GDM1 (cell line): ENCODE results near the gene PUDP.
"Not testable (repeated sequence)": the region's sequence is repeated elsewhere in the genome, so short reads cannot be mapped to it uniquely, and the experiment has no call there.

Experiments
- DNase-seq: peaks from one replicate; lab custom pipeline; 2025; lab: John Stamatoyannopoulos, UW

PUDP gene

DNA sequence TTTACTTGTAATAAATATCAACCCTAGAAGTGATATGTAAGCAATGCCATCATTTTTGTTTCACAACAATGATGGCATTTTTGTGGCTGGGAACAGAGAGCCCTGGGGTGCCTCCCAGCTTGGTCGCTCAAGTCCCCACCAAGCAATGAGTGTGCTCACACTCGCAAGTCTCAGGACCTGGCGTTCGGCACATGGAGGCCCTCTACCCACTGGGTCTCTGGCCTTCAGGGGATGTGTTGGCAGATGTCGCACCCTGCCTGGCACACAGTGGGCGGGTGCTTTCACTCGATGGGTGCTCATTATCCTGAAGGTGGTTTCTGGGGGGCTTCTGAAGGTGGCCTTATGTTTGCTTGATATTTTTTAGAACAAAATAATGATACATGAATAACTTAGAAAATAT is 75.1 kb downstream of the PUDP start:
- no peak for DNase-seq

DNA sequence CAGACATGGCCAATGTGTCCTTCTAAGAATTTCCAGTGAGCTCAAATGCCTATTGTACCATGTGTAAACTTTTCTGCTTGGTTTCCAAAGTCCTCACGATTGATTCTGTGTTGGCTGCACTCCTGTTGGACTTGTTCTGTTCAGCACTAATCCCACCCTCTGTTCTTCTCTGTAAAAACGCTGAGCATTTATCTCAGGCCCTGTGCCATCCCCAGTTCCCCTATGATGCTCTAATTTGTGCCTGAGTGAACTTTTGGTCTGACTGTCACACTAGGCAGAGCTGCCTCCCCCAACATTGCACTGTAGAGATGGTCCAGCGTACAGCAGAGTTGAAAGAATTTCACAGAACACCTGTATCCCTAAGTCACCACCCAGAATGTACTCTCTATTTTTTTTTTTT is 76.6 kb downstream of the PUDP start:
- no peak for DNase-seq

- no peak for DNase-seq
These were observed 78.4 kb downstream of the PUDP start for GRCh38 chrX:7069556-7069955.

DNA sequence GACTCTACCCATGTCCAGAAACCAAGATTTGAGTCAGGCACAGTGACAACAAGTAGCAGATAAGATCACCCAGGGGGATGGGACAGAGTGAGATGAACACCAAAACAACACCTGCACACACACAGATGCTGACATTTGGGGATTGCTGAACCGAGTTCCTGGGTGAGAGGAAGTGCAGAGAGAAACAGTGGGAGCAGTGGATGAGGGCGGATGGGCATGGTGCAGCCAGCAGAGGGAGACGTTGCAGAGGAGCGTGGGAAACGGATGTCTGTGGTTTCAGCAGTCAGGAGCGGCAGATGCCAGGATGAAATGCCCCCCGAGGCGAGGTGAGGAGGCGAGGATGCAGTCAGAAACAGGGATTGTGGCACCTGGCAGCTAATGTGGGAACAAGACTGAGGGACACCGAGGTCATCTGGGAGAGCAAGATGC is 79.0 kb downstream of the PUDP start:
- no peak for DNase-seq

- no peak for DNase-seq
These were observed 80.7 kb downstream of the PUDP start for GRCh38 chrX:7067256-7067655.

DNA sequence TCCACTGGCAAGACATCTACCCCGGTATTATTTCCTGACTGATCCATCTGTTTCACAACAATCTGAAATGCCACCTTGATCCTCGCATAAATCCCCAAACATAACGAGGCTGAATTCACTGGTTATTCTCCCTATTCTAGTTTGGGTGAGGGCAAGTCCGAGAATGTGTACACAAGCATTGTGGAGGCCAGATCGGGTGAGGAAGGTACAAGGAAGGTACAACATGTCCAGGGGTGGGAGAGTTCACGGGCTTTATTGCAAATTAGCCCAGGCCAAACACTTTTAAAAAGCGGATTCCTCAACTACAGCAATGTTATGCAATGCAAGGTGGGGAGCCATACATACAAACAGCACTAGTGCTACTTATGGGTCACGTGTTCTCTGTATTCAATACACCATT is 82.5 kb downstream of the PUDP start:
- no peak for DNase-seq

DNA sequence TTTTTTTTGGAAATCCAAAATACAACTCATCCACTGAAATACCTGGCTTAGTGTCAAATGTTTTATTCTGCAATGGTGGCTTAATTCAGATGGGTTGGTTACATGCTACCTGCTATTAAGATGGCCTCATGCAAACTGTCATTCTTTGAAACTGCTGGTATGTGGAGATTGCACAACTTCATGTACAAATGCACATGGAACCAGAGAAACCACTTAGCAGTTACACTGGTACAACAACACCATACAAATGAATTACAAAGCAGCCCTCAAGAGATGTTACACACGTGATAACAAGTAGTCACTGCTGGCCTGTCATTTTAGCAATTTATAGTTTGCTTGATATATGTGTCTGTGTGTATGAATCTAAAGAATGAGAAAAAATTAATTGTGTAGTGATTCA is 85.0 kb downstream of the PUDP start:
- no peak for DNase-seq

GRCh38 chrX:7062276-7062675 is 85.7 kb downstream of the PUDP start:
- no peak for DNase-seq

- no peak for DNase-seq
These were observed 86.5 kb downstream of the PUDP start for GRCh38 chrX:7061429-7061828.

GRCh38 chrX:7060444-7060843 is 87.5 kb downstream of the PUDP start:
- DNase-seq, result no peak

DNA sequence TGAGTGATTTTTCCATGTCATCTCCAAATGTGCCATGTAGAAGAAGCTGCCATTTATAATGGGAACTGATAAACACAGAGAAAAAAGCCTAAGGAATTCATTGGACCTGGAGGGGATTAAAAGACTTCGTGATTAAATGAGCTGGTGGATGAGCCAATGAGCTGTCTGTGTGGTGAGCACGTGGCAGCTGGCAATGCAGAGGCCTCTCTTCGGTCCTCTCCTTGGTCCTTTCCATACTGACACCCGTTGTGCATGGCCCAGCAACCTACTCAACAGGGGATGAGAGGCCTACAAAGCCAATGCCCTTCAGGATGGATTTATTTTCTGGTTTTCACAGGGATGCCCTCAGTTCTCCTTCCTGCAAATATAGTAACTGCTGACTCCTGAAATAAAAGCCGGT is 88.1 kb downstream of the PUDP start:
- DNase-seq, result no peak

DNA sequence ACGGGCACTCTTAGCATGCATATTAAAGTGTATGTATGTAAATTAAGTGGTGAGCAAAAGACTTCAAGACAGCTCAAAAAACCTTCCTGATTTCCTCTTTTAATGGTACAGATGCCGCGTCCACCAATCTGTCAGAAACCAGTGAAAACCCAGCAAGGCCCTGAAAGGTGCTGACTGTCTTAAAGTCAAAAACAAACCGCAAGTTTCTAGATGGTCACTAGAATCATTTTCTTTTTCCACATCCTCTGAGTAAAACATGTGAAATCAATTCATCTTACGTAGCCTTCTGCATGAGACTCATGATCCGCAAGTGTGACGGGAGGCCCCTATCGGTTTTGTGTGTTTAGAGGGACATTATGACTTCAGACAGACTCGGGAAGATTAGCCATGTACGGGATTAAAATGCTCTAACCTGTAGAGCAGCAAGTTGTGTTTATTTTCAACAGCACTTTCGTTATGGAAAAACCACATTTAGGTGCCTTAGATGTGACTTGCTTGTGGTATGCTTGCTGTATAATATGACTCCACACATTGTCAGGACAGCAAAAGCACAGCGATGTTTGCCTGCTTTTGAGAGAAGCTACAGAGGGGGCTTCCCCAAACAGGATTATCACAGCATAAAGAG is 88.6 kb downstream of the PUDP start:
- DNase-seq, result no peak

DNA sequence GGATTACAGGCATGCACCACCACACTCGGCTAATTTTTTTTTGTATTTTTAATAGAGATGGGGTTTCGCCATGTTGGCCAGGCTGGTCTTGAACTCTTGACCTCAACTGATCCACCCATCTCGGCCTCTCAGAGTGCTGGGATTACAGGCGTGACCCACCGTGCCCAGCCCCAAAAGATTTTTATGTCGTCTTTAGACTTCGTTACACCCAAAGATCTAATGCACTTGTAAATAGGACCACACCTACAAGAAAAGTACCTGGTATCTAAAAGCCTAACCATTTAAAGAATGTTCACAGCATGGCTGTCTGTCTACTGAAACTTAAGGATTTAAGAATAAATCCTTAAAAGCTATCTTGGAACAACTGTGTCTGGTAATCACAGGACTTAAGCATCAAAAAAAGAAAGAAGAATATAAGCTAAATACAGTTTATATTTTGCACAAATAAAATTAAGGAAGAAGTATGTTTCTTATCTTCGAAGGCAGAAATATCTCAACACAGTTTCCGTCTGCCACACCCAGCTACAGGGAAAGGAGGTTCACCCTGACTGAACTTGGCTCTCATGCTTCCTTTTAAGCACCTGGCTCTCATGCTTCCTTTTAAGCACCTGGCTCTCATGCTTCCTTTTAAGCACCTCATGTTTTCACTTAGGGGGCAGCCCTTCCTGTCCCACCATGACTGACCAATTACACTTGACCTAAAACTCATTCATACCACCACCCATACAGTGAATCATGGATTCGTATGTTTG is 92.4 kb downstream of the PUDP start:
- no peak for DNase-seq

DNA sequence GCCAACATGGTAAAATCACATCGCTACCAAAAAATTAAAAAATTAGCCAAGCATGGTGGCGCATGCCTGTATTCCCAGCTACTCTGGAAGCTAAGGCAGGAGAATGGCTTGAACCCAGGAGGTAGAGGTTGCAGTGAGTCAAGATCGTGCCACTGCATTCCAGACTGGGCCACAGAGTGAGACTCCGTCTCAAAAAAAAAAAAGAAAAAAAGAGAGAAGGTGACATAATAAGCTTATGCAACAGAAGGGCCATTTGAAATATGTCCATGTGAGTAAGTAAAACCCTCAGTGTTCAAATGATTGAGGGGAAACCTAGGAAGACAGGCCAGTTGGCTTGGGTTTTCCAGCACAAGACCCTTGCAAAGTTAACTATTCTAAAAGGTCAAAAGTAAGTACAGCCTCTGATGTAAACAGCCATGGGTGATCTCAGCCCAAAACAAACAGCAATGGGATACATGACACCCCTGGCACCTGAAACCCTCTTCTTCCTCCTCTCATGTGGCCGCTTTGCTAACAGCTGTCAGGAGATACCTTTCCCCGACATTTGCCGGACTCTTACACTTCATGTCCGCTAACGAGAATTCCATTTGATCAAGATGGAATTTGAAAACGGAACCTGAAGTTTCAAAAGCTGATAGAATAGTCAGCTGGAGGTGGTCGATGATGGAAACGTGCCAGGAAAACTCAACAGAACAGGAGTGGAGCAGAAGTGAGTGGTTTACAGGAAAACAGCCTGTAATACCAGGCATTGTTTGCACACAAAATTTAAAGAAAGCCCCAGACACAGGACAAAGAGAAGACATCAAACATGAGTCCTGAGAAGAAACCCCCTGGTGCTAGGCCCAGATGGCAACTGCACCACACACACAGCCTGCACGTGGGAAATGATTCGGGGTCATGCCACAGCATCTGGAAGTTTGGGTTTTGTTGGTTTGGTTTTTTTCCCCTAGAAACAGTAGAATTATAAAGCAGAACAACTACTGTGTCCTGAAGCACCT is 93.4 kb downstream of the PUDP start:
- no peak for DNase-seq

DNA sequence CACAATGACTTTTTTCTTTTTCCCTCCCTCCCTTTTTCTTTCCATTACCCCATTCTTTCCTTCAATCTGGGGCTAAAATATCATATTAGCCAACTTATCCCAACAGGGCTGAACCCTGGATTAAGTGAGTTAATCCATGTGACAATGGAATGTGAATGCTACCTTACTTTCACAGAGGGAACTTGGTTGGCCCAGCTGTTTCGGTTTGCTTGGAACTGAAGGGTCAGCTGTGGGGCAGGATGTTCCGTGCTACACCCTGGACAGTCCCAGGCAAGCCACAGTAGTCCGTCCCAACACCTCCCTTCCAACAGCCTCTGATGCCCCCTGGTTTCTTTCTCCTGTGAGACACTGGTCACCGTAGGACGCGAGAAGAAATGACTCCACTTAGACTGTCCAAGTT is 95.4 kb downstream of the PUDP start:
- DNase-seq, result no peak

DNA sequence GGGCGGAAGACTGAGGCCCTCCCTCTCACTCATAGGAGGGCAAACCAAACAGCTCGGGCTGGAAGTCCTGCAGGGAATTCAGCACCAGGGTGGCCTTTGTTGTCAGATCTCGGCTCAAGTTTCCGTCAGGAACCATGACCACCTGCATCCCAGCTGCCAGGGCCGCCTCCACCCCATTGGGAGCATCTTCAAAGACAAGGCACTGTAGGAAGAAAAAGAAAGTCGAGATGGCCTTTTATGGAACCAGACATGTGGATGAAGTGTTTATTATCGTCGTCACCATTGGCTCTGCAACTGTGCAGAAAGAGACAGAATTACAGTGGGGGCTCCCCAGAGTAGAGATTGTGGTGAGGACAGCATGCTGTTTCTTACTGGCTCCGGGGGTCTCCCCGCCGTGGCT is 97.7 kb downstream of the PUDP start:
- no peak for DNase-seq

GRCh38 chrX:7047951-7048350 is 100.0 kb downstream of the PUDP start:
- no peak for DNase-seq

- DNase-seq, result no peak
These were observed 102.6 kb downstream of the PUDP start for GRCh38 chrX:7045238-7045955.

DNA sequence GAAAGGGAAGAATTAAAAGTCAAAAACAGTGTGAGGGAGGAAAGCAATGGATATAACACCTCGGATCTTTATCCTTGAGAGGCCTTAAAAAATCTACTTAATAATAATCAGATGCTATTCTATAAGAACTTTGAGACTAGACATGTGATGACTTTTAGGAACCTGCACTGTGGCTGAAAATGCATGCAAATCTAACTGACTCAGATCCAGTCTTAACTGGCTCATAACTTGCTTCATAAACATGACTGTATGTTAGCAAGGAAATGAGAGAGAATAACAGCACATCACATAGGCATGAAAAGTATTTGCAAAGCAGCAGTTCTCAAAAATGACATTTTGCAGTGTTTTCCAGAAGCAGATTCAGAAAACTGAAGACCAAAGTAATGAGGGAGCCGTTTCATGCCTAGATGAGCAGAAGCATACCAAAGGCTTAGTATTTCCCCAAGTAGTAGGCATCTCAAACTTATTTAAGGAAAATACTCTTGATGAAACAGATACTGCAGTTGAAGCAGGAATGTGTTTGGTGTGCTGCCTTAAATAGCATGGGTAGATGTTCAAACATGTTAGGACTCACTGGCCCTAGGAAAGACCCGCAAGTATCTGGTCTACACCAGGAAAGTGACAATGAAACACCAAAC is 104.0 kb downstream of the PUDP start:
- DNase-seq, result not testable (repeated sequence)

- DNase-seq, result no peak
These were observed 119.7 kb downstream of the PUDP start for GRCh38 chrX:7028246-7028645.

GRCh38 chrX:7027071-7027470 is 120.9 kb downstream of the PUDP start:
- DNase-seq, result no peak

- not testable (repeated sequence) for DNase-seq
These were observed 121.6 kb downstream of the PUDP start for GRCh38 chrX:7026365-7026764.
